ENCODE measurements around the gene ZNF180. TPM values are rescaled to one million over a fixed set of nuclear protein-coding genes. Genes with fewer than 3 reads are reported as not detected.
"Not testable (repeated sequence)": the region's sequence is repeated elsewhere in the genome, so short reads cannot be mapped to it uniquely, and the experiment has no call there.

The ZNF180 gene
- total RNA-seq, 2 donors from 2014 or later, result 6.1 to 7.5 TPM

GRCh38 chr19:44512326-44513298, 12.3 kb upstream of the ZNF180 start:
- peak; percentile 59 for ATAC-seq
- peak in 1 of 2 donors; percentile 34 for DNase-seq
- intact Hi-C loops (cut with DNase I, micrococcal nuclease), result no loop called here

- ATAC-seq, result no peak
- intact Hi-C loops (cut with DNase I, micrococcal nuclease), result no loop called here
- DNase-seq, result no peak
Observed at GRCh38 chr19:44509478-44509877, 9.2 kb upstream of the ZNF180 start.

GRCh38 chr19:44499559-44499958, 763 bp downstream of the ZNF180 start:
- intact Hi-C loops (cut with DNase I, micrococcal nuclease), result no loop called here
- ATAC-seq (no peak), DNase-seq (no peak)

GRCh38 chr19:44498988-44499387, 1.3 kb downstream of the ZNF180 start:
- DNase-seq, result no peak
- ATAC-seq, result no peak
- intact Hi-C loops (cut with DNase I, micrococcal nuclease), result no loop called here

- intact Hi-C loops (cut with DNase I, micrococcal nuclease), result no loop called here
- DNase-seq, result no peak
- no peak for ATAC-seq
Observed at GRCh38 chr19:44496711-44497110, 3.6 kb downstream of the ZNF180 start.

GRCh38 chr19:44476559-44477408, 23.5 kb downstream of the ZNF180 start:
- intact Hi-C loops (cut with DNase I, micrococcal nuclease), result no loop called here
- DNase-seq, result no peak
- no peak for ATAC-seq

- ATAC-seq; DNase-seq; intact Hi-C loops (cut with DNase I, micrococcal nuclease): not testable (repeated sequence)
Observed at GRCh38 chr19:44468730-44469129, 31.6 kb downstream of the ZNF180 start.

- ATAC-seq; DNase-seq; intact Hi-C loops (cut with DNase I, micrococcal nuclease): not testable (repeated sequence)
Observed at GRCh38 chr19:44462600-44463286, 37.6 kb downstream of the ZNF180 start.

- DNase-seq; ATAC-seq; intact Hi-C loops (cut with DNase I, micrococcal nuclease): not testable (repeated sequence)
Observed at GRCh38 chr19:44456016-44456415, 44.3 kb downstream of the ZNF180 start.

GRCh38 chr19:44455100-44455499, 45.2 kb downstream of the ZNF180 start:
- intact Hi-C loops (cut with DNase I, micrococcal nuclease), result no loop called here
- ATAC-seq (no peak), DNase-seq (no peak)

GRCh38 chr19:44452367-44452766, 48.0 kb downstream of the ZNF180 start:
- intact Hi-C loops (cut with DNase I, micrococcal nuclease), result no loop called here
- ATAC-seq, result no peak
- no peak for DNase-seq

GRCh38 chr19:44451687-44452086, 48.6 kb downstream of the ZNF180 start:
- DNase-seq, result no peak
- no peak for ATAC-seq
- intact Hi-C loops (cut with DNase I, micrococcal nuclease), result no loop called here

- intact Hi-C loops (cut with DNase I, micrococcal nuclease), result no loop called here
Observed at GRCh38 chr19:44447916-44448674, 52.2 kb downstream of the ZNF180 start, which contains the start of gene ZNF229. Gene ZNF229, minus strand, starts transcription at chr19:44448472. Its CDS starts 5,625 bp downstream, at chr19:44442847.

GRCh38 chr19:44438441-44438840, 61.9 kb downstream of the ZNF180 start:
- intact Hi-C loops (cut with DNase I, micrococcal nuclease), result no loop called here
- ATAC-seq, result no peak

More at GRCh38 chr19:44447916-44448674, 52.2 kb downstream of the ZNF180 start, which contains the start of gene ZNF229:
- DNase-seq, result peak; percentile 87 to 88
- peak; percentile 100 for ATAC-seq

GRCh38 chr19:44435441-44435840, 64.9 kb downstream of the ZNF180 start:
- DNase-seq (no peak), ATAC-seq (no peak)
- intact Hi-C loops (cut with DNase I, micrococcal nuclease), result no loop called here

More at GRCh38 chr19:44438441-44438840, 61.9 kb downstream of the ZNF180 start:
- DNase-seq, result no peak

- ATAC-seq (no peak), DNase-seq (no peak)
- intact Hi-C loops (cut with DNase I, micrococcal nuclease), result no loop called here
Observed at GRCh38 chr19:44430956-44431355, 69.4 kb downstream of the ZNF180 start.

Data from left colon (tissue), 2 donors.